K562 (cell line): ENCODE results near the gene RHEB.

Experiments
- BDP1 ChIP-seq: IDR thresholded peaks from 3 replicates; pipeline ENCODE4 v1.6.1; 2011; ENCODE audit not compliant: insufficient read length, insufficient read depth
- CTCF ChIP-seq, 3 experiments: IDR thresholded peaks in 2 of 3; conservative IDR thresholded peaks in 1 of 3; 2 replicates each; pipeline ENCODE4 v1.5.1; 2011 to 2012; ENCODE audit warnings: low read length in 3 of 3, mild to moderate bottlenecking in 3 of 3, control low read depth in 2 of 3, improper control_type of control experiment in 1 of 3, inconsistent platforms in 1 of 3, low read depth in 1 of 3, mixed read lengths in 1 of 3, moderate library complexity in 1 of 3; ENCODE audit not compliant: insufficient read depth in 2 of 3
- ELF4 ChIP-seq: fragments of 450-650 bp; formaldehyde crosslinking; IDR thresholded peaks from 2 replicates; pipeline ENCODE4 v1.4.0; 2022; ENCODE audit warnings: missing genetic modification characterization
- FOXK1 ChIP-seq: sonication (generic); formaldehyde crosslinking; IDR thresholded peaks from 2 replicates; pipeline ENCODE4 v1.8.0; 2022; ENCODE audit warnings: missing genetic modification reagents, mild to moderate bottlenecking, borderline replicate concordance
- IRF1 ChIP-seq: sonication (generic); formaldehyde crosslinking; IDR thresholded peaks from 2 replicates; pipeline ENCODE4 v1.8.0; 2022; ENCODE audit warnings: missing genetic modification reagents, mild to moderate bottlenecking, borderline replicate concordance
- KLF16 ChIP-seq: IDR thresholded peaks from 2 replicates; pipeline ENCODE4 v1.6.1; 2016; ENCODE audit warnings: antibody characterized with exemption
- MAZ ChIP-seq, 2 experiments: fragments of 450-650 bp in 1 of 2; sonication (generic) in 1 of 2; formaldehyde crosslinking; IDR thresholded peaks in 1 of 2; conservative IDR thresholded peaks in 1 of 2; 2 replicates each; pipeline versions ENCODE4 v1.4.0 to v1.5.0; 2020; ENCODE audit warnings: mild to moderate bottlenecking in 1 of 2, missing genetic modification reagents in 1 of 2
- POLR2A ChIP-seq: fragments of 450-650 bp; conservative IDR thresholded peaks from 2 replicates; pipeline ENCODE4 v1.6.1; 2016
- SRSF7 ChIP-seq: fragments of 200-400 bp; formaldehyde crosslinking; optimal IDR thresholded peaks from 2 replicates; pipeline ENCODE3; 2017; ENCODE audit warnings: mild to moderate bottlenecking, low read depth, low read length
- ZNF24 ChIP-seq: fragments of 450-650 bp; IDR thresholded peaks from 2 replicates; pipeline ENCODE4 v1.6.1; 2016
- ZNF639 ChIP-seq, 2 experiments: fragments of 200-800 bp in 1 of 2; sonication (Bioruptor generic) in 1 of 2; sonication (generic) in 1 of 2; formaldehyde crosslinking in 1 of 2; IDR thresholded peaks in 1 of 2; conservative IDR thresholded peaks in 1 of 2; 2 replicates each; pipeline versions ENCODE4 v1.5.0 to v1.6.1; 2016 to 2020; ENCODE audit warnings: missing compliant biosample characterization in 1 of 2, missing genetic modification characterization in 1 of 2, missing genetic modification reagents in 1 of 2
- ZNF707 ChIP-seq: fragments of 250-450 bp; sonication (Bioruptor Pico); conservative IDR thresholded peaks from 2 replicates; pipeline ENCODE4 v1.8.0; 2022; ENCODE audit warnings: inconsistent platforms, mild to moderate bottlenecking, moderate library complexity

DNA sequence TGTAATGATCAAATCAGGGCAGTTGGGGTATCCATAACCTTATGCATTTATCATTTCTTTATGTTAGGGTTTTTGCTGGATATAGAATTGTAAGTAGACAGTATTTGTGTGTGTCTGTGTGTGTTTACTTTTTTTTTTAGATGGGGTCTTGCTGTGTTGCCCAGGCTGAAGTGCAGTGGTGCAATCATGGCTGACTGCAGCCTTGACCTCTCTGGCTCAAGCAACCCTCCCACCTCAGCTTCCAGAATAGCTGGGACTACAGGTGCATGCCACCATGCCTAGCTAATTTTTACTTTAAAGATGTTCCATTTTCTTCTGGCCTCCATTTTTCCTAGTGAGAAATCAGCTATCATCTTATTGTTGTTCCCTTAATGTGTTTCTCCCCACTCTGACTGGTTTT lies 10.1 kb upstream of the RHEB start:
- TF ChIP-seq MAZ (CRISPR knock-in tag; conservative IDR thresholded peaks at IDR 0.05 in 1 of 2, IDR thresholded peaks at IDR 0.05 in 1 of 2) = no peak
- no peak for TF ChIP-seq CTCF (IDR thresholded peaks at IDR 0.05 in 2 of 3, conservative IDR thresholded peaks at IDR 0.05 in 1 of 3; ENCODE audit: insufficient read depth in 2 of 3, low read depth in 1 of 3, low read length in 3 of 3)
- TF ChIP-seq ELF4 (CRISPR knock-in tag) = no peak
- TF ChIP-seq KLF16 = no peak
- TF ChIP-seq SRSF7 = no peak
- no peak for TF ChIP-seq ZNF707 (CRISPR knock-in tag)
- TF ChIP-seq IRF1 (CRISPR knock-in tag) = no peak
- no peak for TF ChIP-seq ZNF639 (CRISPR knock-in tag; conservative IDR thresholded peaks at IDR 0.05 in 1 of 2, IDR thresholded peaks at IDR 0.05 in 1 of 2)
- TF ChIP-seq BDP1 = no peak
- no peak for TF ChIP-seq FOXK1
- TF ChIP-seq ZNF24 = no peak
- no peak for TF ChIP-seq POLR2A
